ENCODE measurements around the gene SCN3B. TPM values are rescaled to one million over a fixed set of nuclear protein-coding genes. Genes with fewer than 3 reads are reported as not detected.

Gene SCN3B
- total and polyA plus RNA-seq, 2 donors (not counting 1 experiment from before 2014, with no cell fraction given) = under 0.01 to 0.03 TPM

DNA sequence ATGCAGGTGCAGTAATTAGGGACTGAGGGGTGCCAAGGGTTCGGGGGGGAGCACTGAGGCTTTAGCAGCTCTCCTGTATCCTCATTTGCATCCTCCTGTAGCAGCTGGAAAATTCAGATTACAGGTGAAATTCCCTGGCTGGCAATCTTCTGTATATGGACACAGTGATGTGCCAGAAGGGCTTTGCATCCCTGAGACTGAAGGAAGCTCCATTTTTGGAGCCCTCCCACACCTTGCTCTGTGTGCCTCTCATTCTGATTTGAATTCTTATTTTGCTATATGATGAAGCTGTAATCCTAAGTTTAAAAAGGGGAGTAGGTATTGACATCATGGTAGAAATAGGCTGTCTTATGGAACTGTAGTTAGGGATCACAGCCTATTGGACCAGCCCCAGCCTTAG is 46.6 kb downstream of the SCN3B start:
- H3K27me3 ChIP-seq (ENCODE audit: control insufficient read depth, insufficient read depth, low read length) = no peaks in the 10 kb centered on the region
- no peaks in the 10 kb centered on the region for H3K36me3 ChIP-seq (ENCODE audit: control insufficient read depth, insufficient read depth, low read length)
- H3K79me2 ChIP-seq (ENCODE audit: control insufficient read depth, insufficient read depth, low read length) = no peaks in the 10 kb centered on the region
- H3K9ac ChIP-seq (ENCODE audit: insufficient read depth, low read length) = no peak overlapping the region
- no peak overlapping the region for H3K27ac ChIP-seq (ENCODE audit: insufficient read depth, low read length)
- no peak overlapping the region for H3K4me2 ChIP-seq (ENCODE audit: extremely low read depth, insufficient read depth, low read length)
- no peaks in the 10 kb centered on the region for H3K9me3 ChIP-seq (ENCODE audit: control insufficient read depth, insufficient read depth, low read depth, low read length)
- no peak for DNase-seq (ENCODE audit: low read depth in 2 of 2)
- no peak for TF ChIP-seq EZH2 (IDR thresholded peaks at IDR 0.05; ENCODE audit: low read length, missing control alignments)
- TF ChIP-seq, protein P1, sequence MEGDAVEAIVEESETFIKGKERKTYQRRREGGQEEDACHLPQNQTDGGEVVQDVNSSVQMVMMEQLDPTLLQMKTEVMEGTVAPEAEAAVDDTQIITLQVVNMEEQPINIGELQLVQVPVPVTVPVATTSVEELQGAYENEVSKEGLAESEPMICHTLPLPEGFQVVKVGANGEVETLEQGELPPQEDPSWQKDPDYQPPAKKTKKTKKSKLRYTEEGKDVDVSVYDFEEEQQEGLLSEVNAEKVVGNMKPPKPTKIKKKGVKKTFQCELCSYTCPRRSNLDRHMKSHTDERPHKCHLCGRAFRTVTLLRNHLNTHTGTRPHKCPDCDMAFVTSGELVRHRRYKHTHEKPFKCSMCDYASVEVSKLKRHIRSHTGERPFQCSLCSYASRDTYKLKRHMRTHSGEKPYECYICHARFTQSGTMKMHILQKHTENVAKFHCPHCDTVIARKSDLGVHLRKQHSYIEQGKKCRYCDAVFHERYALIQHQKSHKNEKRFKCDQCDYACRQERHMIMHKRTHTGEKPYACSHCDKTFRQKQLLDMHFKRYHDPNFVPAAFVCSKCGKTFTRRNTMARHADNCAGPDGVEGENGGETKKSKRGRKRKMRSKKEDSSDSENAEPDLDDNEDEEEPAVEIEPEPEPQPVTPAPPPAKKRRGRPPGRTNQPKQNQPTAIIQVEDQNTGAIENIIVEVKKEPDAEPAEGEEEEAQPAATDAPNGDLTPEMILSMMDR (conservative IDR thresholded peaks at IDR 0.05 in 1 of 2, IDR thresholded peaks at IDR 0.05 in 1 of 2; ENCODE audit: low read depth in 1 of 2, low read length in 2 of 2) = no peak
- H3K4me1 ChIP-seq (ENCODE audit: control insufficient read depth, extremely low read depth, insufficient read depth, low read length) = no peaks in the 10 kb centered on the region
- H4K20me1 ChIP-seq (ENCODE audit: control insufficient read depth, extremely low read depth, insufficient read depth, low read length) = no peaks in the 10 kb centered on the region
- no peak overlapping the region for H2AFZ ChIP-seq (ENCODE audit: low read length)
- H3K4me3 ChIP-seq (replicated peaks in 1 of 4; ENCODE audit: control extremely low read depth in 1 of 4, insufficient read depth in 1 of 4, low read depth in 3 of 4, low read length in 4 of 4) = no peak overlapping the region

DNA sequence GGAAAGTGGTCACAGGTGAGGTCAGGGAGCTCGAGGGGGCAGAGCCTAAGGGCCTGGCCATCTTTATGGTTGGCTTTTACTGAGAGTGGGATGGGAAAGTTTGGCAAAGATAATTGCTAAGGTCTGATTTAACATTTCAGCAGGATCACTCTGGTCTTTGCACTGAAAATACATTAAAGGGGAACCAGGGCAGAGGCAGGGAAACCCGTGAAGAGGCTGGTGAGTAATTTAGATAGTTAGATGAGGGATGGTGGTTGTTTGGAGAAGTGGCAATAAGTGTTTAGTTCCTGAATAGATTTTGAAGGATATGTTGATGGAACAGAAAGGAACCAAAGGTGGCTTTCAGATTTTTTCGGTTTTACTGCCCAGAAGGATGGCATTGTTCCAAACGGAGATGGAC is 50.8 kb downstream of the SCN3B start:
- no peaks in the 10 kb centered on the region for H3K79me2 ChIP-seq (ENCODE audit: control insufficient read depth, insufficient read depth, low read length)

DNA sequence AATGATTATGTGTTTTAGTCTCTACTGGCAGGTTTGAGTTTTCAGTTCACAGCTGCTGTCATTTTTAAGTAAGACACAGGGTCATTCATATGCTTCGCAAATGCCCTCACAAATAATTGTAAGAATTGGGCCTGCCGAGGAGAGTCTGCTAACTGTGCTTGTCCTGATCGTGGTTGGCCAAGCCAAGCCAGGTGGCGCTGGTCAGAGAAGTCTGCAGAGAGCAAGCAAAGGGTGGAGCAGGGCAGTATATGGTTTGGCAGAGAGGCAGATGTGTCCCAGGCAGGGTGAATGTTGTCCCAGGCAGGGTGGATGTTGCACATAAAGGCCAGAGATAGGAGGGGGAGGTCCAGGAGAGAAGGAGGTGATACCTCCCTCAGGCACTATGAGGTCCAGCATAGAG is 52.7 kb downstream of the SCN3B start:
- DNase-seq (ENCODE audit: low read depth in 2 of 2) = no peak
- Histone ChIP-seq H3K9me3 (ENCODE audit: control insufficient read depth, insufficient read depth, low read depth, low read length) (no peaks in the 10 kb centered on the region), H4K20me1 (ENCODE audit: control insufficient read depth, extremely low read depth, insufficient read depth, low read length) (no peaks in the 10 kb centered on the region), H3K9ac (ENCODE audit: insufficient read depth, low read length) (no peak overlapping the region), H3K36me3 (ENCODE audit: control insufficient read depth, insufficient read depth, low read length) (no peaks in the 10 kb centered on the region), H3K4me2 (ENCODE audit: extremely low read depth, insufficient read depth, low read length) (no peak overlapping the region), H3K4me1 (ENCODE audit: control insufficient read depth, extremely low read depth, insufficient read depth, low read length) (peaks cover 3% of the 10 kb centered on the region), H2AFZ (ENCODE audit: low read length) (no peak overlapping the region), H3K4me3 (replicated peaks in 1 of 4; ENCODE audit: control extremely low read depth in 1 of 4, insufficient read depth in 1 of 4, low read depth in 3 of 4, low read length in 4 of 4) (no peak overlapping the region), H3K27me3 (ENCODE audit: control insufficient read depth, insufficient read depth, low read length) (no peaks in the 10 kb centered on the region), H3K27ac (ENCODE audit: insufficient read depth, low read length) (no peak overlapping the region), H3K79me2 (ENCODE audit: control insufficient read depth, insufficient read depth, low read length) (no peaks in the 10 kb centered on the region)
- no peak for TF ChIP-seq EZH2 (IDR thresholded peaks at IDR 0.05; ENCODE audit: low read length, missing control alignments)
- TF ChIP-seq, protein P1 (conservative IDR thresholded peaks at IDR 0.05 in 1 of 2, IDR thresholded peaks at IDR 0.05 in 1 of 2; ENCODE audit: low read depth in 1 of 2, low read length in 2 of 2) = no peak

More for the DNA sequence above, 50.8 kb downstream of the SCN3B start:
- Histone ChIP-seq H2AFZ (ENCODE audit: low read length) (no peak overlapping the region), H3K4me2 (ENCODE audit: extremely low read depth, insufficient read depth, low read length) (no peak overlapping the region), H3K27ac (ENCODE audit: insufficient read depth, low read length) (no peak overlapping the region), H4K20me1 (ENCODE audit: control insufficient read depth, extremely low read depth, insufficient read depth, low read length) (no peaks in the 10 kb centered on the region), H3K9me3 (ENCODE audit: control insufficient read depth, insufficient read depth, low read depth, low read length) (no peaks in the 10 kb centered on the region), H3K27me3 (ENCODE audit: control insufficient read depth, insufficient read depth, low read length) (no peaks in the 10 kb centered on the region), H3K36me3 (ENCODE audit: control insufficient read depth, insufficient read depth, low read length) (no peaks in the 10 kb centered on the region), H3K4me3 (replicated peaks in 1 of 4; ENCODE audit: control extremely low read depth in 1 of 4, insufficient read depth in 1 of 4, low read depth in 3 of 4, low read length in 4 of 4) (no peak overlapping the region), H3K9ac (ENCODE audit: insufficient read depth, low read length) (no peak overlapping the region), H3K4me1 (ENCODE audit: control insufficient read depth, extremely low read depth, insufficient read depth, low read length) (peaks cover 3% of the 10 kb centered on the region)
- DNase-seq (ENCODE audit: low read depth in 2 of 2) = no peak
- TF ChIP-seq, protein P1 (conservative IDR thresholded peaks at IDR 0.05 in 1 of 2, IDR thresholded peaks at IDR 0.05 in 1 of 2; ENCODE audit: low read depth in 1 of 2, low read length in 2 of 2) = no peak
- no peak for TF ChIP-seq EZH2 (IDR thresholded peaks at IDR 0.05; ENCODE audit: low read length, missing control alignments)
